ENCODE results near the gene CPNE9.

DNA sequence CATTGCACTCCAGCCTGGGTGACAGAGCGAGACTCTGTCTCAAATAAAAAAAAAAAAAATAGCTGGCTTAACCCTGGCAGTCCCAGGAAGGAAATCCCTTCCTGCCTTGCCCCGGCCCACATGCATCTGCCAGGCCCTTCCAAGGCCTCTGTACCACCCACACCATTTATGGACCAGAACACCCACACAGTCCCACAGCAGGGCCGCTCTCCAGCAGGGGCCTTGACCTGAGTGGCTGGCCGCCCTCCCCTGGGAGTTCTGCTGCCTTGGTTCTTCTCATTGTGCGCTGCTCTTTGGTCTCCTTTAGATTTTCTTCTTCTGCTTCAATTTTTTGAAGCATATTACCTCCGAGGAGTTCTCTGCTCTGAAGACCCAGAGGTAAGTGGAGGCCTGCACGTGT lies 16.1 kb upstream of the CPNE9 start:
- no peak for TF ChIP-seq TAF1 (IDR thresholded peaks at IDR 0.05; ENCODE audit: borderline replicate concordance, low read depth, low read length)
- no peak for TF ChIP-seq USF1 (IDR thresholded peaks at IDR 0.05; ENCODE audit: borderline replicate concordance, low read depth)
- no peak for TF ChIP-seq RFX5 (IDR thresholded peaks at IDR 0.05; ENCODE audit: low read length)
- TF ChIP-seq, protein P1, sequence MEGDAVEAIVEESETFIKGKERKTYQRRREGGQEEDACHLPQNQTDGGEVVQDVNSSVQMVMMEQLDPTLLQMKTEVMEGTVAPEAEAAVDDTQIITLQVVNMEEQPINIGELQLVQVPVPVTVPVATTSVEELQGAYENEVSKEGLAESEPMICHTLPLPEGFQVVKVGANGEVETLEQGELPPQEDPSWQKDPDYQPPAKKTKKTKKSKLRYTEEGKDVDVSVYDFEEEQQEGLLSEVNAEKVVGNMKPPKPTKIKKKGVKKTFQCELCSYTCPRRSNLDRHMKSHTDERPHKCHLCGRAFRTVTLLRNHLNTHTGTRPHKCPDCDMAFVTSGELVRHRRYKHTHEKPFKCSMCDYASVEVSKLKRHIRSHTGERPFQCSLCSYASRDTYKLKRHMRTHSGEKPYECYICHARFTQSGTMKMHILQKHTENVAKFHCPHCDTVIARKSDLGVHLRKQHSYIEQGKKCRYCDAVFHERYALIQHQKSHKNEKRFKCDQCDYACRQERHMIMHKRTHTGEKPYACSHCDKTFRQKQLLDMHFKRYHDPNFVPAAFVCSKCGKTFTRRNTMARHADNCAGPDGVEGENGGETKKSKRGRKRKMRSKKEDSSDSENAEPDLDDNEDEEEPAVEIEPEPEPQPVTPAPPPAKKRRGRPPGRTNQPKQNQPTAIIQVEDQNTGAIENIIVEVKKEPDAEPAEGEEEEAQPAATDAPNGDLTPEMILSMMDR (IDR thresholded peaks at IDR 0.05) = no peak
- no peak for TF ChIP-seq GABPA (IDR thresholded peaks at IDR 0.05; ENCODE audit: low read depth)
- no peak for TF ChIP-seq ZBTB33 (IDR thresholded peaks at IDR 0.05; ENCODE audit: borderline replicate concordance, low read depth)
- TF ChIP-seq FOXM1 (IDR thresholded peaks at IDR 0.05; ENCODE audit: low read depth) = no peak
- TF ChIP-seq RAD21 (IDR thresholded peaks at IDR 0.05; ENCODE audit: low read length) = no peak
